HEK293T (cell line): ENCODE data around the gene SLC49A3.

Source experiments
- ARNT ChIP-seq: fragments of 450-650 bp; IDR thresholded peaks from 2 replicates; pipeline ENCODE4 v1.6.1; 2017; ENCODE audit warnings: mild to moderate bottlenecking
- FOXA1 ChIP-seq: fragments of 450-650 bp; IDR thresholded peaks from 2 replicates; pipeline ENCODE4 v1.6.1; 2016; ENCODE audit warnings: mild to moderate bottlenecking
- FOXK2 ChIP-seq: fragments of 450-650 bp; IDR thresholded peaks from 2 replicates; pipeline ENCODE4 v1.6.1; 2016; ENCODE audit warnings: mild to moderate bottlenecking
- FOXM1 ChIP-seq: fragments of 450-650 bp; IDR thresholded peaks from 2 replicates; pipeline ENCODE4 v1.6.1; 2017; ENCODE audit warnings: mild to moderate bottlenecking, borderline replicate concordance
- SP1 ChIP-seq: fragments of 450-650 bp; IDR thresholded peaks from 2 replicates; pipeline ENCODE4 v1.6.1; 2017
- ZNF384 ChIP-seq: fragments of 450-650 bp; IDR thresholded peaks from 2 replicates; pipeline ENCODE4 v1.6.1; 2016

DNA sequence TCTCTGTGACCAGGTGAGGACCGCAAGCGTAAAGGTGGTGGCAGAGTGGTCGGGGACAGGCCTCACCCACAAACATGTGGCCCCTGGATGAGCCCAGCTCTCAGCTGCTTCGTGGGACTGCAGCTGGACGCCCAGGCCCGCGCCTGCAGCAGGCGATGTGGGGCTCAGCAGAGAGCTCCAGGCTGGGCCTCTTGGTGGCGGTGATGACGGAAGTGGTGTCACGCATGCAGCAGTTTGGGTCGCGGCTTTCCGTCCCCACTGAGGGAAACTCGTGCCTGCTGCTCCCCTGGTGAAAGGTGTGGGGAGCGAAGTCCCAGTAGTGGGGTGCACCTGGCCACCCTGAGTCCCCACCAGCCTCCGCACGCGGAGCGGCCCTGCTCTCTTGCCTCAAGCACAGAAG lies 43.5 kb upstream of the SLC49A3 start:
- no peak for TF ChIP-seq ARNT
- TF ChIP-seq FOXK2, result no peak
- no peak for TF ChIP-seq ZNF384
- TF ChIP-seq FOXM1, result no peak
- TF ChIP-seq SP1, result no peak
- no peak for TF ChIP-seq FOXA1
